ENCODE results near the gene TADA2A.
"Not testable (repeated sequence)": the region's sequence is repeated elsewhere in the genome, so short reads cannot be mapped to it uniquely, and the experiment has no call there.

TADA2A gene

DNA sequence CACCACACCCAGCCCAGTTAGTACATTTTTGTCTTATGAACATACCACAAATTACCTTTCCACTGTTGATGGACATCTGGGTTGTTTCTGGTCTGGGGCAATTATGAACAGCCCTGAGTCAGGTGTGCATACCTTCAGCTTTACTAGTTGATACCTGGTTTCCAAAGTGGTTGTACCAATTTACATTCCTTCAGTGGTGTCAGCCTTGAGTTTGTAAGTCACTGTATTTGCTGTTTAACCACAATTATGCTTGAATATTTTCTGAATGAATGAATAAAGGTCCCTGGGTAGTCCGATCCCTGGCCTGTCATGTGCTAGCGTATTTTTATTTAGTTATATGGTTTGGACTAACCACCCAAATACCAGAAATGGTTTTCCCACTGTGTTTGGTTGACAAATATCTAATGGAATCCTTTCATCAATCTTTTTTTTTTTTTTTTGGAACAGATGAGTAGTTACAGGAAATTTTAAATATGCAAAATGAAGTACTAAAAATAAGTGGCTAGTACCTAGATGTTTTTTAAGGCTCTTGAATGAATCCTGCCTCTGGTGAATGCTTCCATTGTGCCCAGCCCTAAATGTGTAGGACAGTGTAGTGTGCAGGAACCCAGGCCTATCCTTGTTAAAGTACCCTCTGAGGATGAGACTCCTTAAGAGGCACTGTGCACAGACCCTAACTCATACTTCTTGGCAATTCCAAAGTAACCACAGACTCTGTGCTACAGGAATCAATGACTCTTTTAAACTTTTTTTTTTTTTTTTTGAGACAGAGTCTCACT, 86.8 kb downstream of the TADA2A start:
- DNase-seq (ENCODE audit: low read depth), result peak; percentile 98

- DNase-seq (ENCODE audit: low read depth), result peak; percentile 28
Observed at GRCh38 chr17:37494401-37494831, 87.7 kb downstream of the TADA2A start.

DNA sequence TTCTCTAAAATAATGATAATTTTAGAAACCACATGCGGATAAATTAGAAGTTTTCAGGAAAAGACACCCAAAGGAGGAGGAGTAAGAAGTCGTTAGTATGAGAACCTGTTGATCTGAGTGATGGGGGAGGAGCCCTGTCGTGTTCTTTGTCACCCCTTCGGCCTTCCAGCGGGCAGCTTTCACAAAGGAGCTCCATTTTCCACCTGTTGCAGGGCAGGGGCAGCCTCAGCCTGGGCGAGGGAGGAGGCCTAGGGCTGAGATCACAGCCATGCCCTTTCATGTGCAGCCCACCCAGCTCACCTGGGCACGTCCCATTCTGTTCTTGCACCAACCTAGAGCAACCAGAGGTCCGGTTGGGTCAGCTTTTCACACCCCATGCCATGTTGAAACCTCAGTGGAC, 88.3 kb downstream of the TADA2A start:
- DNase-seq (ENCODE audit: low read depth), result no peak

GRCh38 chr17:37500378-37500777, 93.7 kb downstream of the TADA2A start:
- no peak for DNase-seq (ENCODE audit: low read depth)

DNA sequence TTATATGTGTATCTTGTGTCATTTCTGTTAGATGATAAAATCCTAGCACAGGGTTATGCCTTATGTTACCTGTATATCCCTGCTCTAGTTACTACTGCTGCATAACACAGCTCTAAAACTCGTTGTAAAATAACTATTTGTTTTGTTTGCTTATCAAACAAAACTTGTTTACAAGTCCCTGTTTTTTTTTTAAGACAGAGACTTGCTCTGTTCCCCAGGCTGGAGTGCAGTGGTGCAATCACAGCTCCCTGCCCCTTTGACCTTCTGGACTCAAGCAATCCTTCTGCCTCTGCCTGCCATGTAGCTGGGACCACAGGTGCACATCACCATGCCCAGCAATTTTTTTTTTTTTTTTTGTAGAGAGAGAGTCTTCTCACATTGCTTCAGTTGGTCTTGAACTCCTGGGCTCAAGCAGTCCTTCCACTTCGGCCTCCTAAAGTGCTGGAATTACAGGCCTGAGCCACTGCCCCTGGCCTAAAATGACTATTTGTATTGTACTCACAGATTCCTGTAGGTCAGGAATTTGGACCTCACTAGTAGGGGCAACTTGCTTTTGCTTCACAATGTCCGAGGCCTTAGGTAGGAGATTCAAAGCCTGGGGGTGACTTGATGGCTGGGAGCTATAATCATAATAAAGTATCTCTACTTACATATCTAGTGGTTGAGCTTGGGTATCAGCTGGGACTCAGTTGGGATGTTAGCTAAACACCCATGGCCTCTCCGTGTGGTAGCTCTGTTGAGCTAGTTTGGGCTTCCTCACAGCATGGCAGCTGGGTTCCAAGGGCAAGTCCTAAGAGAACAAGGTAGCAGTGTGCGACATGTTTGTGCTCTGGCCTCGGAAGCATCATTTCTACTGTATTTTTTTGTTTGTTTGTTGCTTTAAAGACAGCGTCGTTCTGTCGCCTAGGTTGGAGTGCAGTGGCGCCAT, 95.6 kb downstream of the TADA2A start:
- no peak for DNase-seq (ENCODE audit: low read depth)

GRCh38 chr17:37503148-37503547, 96.5 kb downstream of the TADA2A start:
- no peak for DNase-seq (ENCODE audit: low read depth)

DNA sequence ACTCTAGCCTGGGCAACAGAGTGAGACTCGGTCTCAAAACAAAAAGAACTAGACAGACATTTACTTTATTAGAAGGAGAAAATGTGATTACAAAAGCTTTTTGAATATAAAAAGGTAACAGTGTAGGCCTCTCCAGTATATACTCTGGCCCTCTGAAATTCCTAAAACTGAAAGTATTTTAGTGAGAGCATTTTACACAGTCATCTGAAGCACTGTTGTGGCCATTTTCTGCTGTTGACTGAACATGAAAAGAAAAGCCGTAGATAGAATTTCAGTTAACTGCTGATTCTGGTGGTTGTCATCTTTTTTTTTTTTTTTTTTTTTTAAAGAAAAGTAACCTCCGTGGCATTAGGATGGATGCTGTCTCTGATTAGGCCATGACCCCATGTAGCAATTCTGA, 98.6 kb downstream of the TADA2A start:
- no peak for DNase-seq (ENCODE audit: low read depth)

- peak; percentile 40 for DNase-seq (ENCODE audit: low read depth)
Observed at GRCh38 chr17:37506678-37507077, 100.0 kb downstream of the TADA2A start.

- DNase-seq (ENCODE audit: low read depth), result no peak
Observed at GRCh38 chr17:37507111-37507510, 100.4 kb downstream of the TADA2A start.

DNA sequence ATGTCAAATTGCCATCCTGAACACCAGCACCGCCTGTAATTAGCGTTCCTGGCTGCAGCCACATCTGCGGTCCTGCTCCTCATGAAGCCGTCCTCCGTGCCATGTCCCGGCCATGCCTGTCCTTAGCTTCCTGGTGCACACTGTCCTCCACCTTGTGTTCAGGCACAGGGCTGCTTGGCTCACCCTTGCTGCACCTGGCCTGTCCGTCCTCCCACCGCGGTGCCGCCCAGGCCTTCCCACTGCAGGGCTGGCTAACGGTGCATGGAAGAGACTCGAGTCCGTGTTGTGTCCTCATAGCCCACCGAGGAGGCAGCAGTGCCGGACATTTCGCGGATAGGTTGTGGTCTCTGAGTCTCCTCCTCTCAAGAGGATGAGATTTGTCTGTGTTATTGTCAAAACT, 103.4 kb downstream of the TADA2A start:
- DNase-seq (ENCODE audit: low read depth), result no peak

DNA sequence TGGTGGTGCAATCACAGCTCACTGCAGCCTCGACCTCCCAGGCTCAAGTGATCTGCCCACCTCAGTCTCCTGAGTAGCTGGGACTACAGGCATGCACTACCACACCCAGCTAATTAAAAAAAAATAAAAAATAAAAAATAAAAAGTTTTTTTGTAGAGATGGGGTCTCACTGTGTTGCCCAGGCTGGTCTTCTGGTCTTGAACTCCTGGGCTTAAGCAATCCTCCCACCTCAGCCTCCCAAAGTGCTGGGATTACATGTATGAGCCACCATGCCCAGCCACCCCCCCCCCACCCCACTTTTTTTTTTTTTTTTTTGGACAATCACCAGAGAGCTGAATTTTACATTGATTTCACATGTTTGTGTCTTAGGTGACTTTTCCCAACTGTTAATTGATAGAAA, 105.0 kb downstream of the TADA2A start:
- not testable (repeated sequence) for DNase-seq (ENCODE audit: low read depth)

- no peak for DNase-seq (ENCODE audit: low read depth)
Observed at GRCh38 chr17:37512442-37513068, 105.9 kb downstream of the TADA2A start.

DNA sequence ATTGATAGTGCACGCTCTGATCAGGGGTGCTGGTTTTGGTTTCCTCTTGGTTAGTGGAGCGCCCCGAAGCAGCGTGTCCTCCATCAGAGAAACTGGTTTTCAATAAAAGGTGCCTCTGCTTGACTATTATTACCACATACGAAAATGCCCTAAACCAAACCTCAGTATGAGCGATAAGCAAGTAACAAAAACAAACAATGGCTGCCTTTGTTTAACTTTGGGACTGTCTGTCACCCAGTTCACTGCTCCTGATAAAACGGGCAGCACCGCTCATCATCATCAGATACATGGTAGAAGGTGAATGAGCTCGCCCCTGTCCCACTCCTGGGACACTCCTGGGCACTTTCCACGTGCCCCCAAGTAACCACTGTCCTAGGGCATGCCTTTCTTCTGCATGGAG, 107.0 kb downstream of the TADA2A start:
- DNase-seq (ENCODE audit: low read depth), result no peak

DNA sequence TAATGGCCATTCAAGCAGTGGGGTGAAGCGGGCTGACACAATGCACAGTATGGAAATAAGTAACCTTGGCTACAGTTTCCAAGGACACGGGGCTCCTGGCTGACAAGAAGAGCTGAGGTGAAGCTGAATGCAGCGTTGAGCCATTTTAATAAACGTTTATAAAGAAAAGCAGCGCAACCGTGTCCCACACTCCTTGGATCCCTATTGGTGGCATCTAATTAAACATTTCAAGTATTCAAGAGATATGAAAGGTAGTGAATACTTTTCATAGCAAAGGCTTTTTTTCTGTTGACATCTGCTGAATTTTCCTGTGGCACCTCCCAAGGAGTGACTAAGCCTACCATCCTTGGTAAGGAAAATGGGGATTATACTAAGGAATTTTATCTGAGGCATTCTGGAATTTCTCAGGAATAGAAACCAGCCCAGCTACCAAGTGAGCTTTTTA, 109.5 kb downstream of the TADA2A start:
- DNase-seq (ENCODE audit: low read depth), result peak; percentile 79

GRCh38 chr17:37517881-37518280, 111.2 kb downstream of the TADA2A start:
- no peak for DNase-seq (ENCODE audit: low read depth)

DNA sequence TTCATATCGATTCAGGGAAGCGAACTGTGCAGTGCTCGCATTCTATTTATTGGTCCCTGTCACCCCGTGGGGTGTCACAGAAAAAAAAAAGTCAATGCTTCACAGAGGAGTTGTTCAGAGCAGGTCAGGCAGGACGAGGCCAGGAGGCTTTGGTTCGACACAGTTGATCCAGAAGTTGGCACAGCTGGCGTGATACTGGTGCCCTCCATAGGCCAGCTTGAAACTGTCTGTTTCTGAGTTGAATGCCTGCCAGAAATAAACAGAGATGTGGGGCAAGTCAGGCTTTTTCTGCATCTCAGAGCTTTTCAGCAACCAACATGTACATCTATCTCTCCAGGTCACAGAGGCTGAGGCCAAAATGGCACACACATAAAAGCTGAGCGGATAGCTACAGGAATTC, 112.1 kb downstream of the TADA2A start:
- DNase-seq (ENCODE audit: low read depth), result no peak

DNA sequence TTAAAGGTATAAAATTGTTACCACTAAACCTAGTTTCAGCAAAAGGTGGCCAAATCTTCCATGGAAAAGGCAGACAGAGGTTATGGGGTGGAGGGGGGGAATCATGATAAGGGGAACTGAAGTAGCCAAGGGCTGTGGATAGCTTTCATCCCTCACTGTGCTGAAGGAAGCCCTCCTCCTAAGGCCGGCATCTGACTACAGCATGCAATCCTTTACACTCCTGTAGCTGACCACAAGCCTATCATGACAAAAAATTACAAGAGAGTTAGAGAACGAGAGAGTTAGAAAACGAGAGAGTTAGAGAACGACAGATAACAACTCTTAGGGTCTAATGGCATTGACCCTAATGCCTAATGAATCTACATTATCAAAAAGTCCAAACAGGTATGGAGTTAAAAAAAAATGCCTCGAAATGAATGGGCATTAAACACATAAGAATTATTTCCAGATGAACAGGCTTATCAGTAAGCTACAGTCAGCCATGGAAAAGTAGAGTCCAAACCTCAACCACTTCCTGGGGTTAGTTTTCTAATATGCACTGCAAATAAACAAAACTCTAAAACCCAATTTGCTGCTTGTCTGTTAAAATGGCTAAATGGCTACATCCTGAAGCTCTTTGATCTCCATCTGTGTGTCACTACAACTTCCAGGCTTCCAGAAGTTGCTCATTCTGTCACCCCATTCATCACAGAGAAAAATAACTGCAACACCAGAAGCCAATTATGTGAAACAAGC, 112.7 kb downstream of the TADA2A start:
- DNase-seq (ENCODE audit: low read depth), result peak; percentile 58

DNA sequence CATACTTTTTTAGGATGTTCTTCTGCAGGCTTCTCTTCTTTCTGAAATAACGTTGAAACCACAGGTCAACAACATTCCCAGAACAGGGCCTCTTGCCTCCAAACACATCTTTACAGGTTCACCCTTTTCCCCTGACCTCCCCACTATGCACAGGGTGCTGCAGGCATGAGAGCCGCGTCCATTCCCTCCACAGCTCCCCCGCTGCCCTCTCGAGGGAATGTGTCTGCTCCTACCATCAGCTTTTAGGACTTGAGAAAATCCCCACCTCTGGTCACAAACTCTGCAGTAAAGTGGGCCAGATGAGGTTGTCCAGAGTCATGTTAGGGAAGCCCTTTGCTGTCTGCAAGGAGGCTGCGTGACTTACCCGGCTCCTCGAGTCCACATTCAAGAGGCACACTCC, 113.5 kb downstream of the TADA2A start:
- no peak for DNase-seq (ENCODE audit: low read depth)

- DNase-seq (ENCODE audit: low read depth), result no peak
Observed at GRCh38 chr17:37521821-37522220, 115.1 kb downstream of the TADA2A start.

GRCh38 chr17:37523715-37524219, 117.1 kb downstream of the TADA2A start:
- DNase-seq (ENCODE audit: low read depth), result no peak

DNA sequence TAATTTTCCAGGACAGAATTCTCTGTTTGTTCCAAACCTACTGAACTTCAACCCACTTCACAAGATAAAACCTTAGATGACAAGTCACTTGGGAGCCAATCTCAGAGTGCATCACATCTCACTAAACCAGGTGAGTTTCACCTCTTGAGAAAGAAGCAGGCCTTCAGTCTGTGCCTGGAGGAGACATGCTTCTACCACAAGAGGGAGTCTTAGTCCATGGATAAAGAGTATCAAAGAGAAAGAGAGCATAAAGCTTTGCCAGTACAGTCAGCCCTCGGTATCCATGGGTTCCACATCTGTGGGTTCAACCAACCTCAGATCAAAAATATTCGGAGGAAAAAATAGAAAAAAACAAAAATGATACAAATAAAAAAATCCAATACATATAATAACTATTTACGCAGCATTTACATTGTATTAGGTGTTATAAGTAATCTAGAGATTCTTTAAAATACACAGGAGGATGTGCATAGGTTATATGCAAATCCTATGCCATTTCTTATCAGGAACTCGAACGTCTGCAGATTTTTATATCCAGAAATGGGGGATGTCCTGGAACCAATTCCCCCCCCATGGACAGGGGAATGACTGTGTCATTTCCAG, 120.7 kb downstream of the TADA2A start:
- DNase-seq (ENCODE audit: low read depth), result peak; percentile 63
